AG10803 (cell line): ENCODE data around the gene GRIK2.
A peak's percentile ranks its signal among the peaks of the same experiment; 100 is the strongest.

Experiments used
- DNase-seq: peaks from one replicate; pipeline ENCODE4 v3.0.0; 2010; ENCODE audit warnings: low read depth
- H3K4me3 ChIP-seq: 2 replicates; pipeline ENCODE4 v1.5.1; 2011; ENCODE audit warnings: mild to moderate bottlenecking, low read length, control low read depth
- TF ChIP-seq, protein P1 (sequence below): conservative IDR thresholded peaks from 2 replicates; pipeline ENCODE4 v1.5.1; 2011; ENCODE audit warnings: mild to moderate bottlenecking, low read length, control low read depth, inconsistent platforms

The GRIK2 gene

GRCh38 chr6:101826678-101827077 is 433.2 kb downstream of the GRIK2 start:
- no peak overlapping the region for H3K4me3 ChIP-seq
- TF ChIP-seq, protein P1, sequence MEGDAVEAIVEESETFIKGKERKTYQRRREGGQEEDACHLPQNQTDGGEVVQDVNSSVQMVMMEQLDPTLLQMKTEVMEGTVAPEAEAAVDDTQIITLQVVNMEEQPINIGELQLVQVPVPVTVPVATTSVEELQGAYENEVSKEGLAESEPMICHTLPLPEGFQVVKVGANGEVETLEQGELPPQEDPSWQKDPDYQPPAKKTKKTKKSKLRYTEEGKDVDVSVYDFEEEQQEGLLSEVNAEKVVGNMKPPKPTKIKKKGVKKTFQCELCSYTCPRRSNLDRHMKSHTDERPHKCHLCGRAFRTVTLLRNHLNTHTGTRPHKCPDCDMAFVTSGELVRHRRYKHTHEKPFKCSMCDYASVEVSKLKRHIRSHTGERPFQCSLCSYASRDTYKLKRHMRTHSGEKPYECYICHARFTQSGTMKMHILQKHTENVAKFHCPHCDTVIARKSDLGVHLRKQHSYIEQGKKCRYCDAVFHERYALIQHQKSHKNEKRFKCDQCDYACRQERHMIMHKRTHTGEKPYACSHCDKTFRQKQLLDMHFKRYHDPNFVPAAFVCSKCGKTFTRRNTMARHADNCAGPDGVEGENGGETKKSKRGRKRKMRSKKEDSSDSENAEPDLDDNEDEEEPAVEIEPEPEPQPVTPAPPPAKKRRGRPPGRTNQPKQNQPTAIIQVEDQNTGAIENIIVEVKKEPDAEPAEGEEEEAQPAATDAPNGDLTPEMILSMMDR, result no peak
- DNase-seq, result no peak

- TF ChIP-seq, protein P1, result no peak
- no peak overlapping the region for H3K4me3 ChIP-seq
- DNase-seq, result peak; percentile 90
Measured at GRCh38 chr6:101830501-101831031, 437.1 kb downstream of the GRIK2 start.

DNA sequence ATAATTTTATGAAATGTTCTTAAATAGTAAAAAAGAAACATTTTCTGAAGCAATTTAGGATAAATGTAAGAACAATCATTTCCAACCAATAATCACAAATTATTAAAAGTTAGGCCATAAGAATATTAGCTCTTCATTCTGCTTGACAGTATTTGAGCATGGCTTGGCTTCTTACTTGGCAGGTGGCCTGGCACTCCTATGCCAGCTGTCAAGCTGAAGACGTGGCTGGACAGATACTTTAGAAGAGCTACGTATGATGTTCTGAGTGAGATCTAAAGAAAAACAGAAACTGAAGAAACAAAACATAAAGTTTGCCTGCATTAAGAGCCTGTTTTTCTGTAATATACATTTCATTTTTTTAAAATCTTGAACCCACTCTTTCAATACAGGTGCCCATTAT is 438.9 kb downstream of the GRIK2 start:
- no peak for DNase-seq
- TF ChIP-seq, protein P1, result no peak
- H3K4me3 ChIP-seq, result no peak overlapping the region

DNA sequence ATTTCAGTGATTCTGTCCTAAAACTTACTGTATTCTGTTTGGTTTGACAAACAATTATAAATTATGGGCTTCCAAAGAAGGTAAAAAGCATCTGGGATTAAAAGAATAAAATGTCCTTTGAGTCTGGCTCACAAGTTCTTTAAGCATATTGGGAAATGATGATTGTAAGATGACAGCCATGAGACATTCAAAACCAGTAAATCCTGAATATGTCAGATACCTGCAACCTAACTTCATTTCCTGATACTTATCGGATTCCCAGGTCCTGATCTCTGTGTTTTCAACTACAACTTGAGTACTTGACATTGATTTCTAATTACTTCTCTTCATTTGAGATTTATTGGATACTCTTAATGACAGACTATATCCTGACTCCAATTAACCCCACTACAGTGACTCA is 446.6 kb downstream of the GRIK2 start:
- TF ChIP-seq, protein P1, result no peak
- no peak overlapping the region for H3K4me3 ChIP-seq
- DNase-seq, result no peak

- TF ChIP-seq, protein P1, result no peak
Measured at GRCh38 chr6:101845172-101845571, 451.7 kb downstream of the GRIK2 start.

GRCh38 chr6:101845621-101846020 is 452.1 kb downstream of the GRIK2 start:
- no peak for DNase-seq
- H3K4me3 ChIP-seq, result no peak overlapping the region
- TF ChIP-seq, protein P1, result no peak

More at GRCh38 chr6:101845172-101845571, 451.7 kb downstream of the GRIK2 start:
- DNase-seq, result no peak
- no peak overlapping the region for H3K4me3 ChIP-seq

DNA sequence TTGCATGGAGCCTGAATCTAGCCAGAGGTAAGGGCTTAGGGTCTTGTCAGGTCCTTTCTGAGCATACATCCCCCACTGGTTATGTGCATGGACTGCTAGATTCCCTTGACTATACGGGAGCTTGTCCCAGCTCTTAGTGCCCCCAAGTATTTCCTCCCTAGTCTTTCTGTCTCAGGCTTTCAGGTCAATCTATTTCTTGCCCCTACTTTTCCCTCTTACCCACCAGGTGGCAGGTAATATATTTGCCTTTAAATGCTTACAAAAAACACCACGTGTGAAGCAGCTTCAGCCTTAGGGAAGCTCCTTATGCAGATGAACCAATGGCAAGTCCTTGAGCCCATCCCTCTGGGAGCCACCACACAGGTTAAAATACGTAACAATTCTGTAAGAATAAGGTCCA is 454.2 kb downstream of the GRIK2 start:
- TF ChIP-seq, protein P1, result no peak
- H3K4me3 ChIP-seq, result no peak overlapping the region
- no peak for DNase-seq
